ENCODE results near the gene HPGDS. TPM values are rescaled to one million over a fixed set of nuclear protein-coding genes. Genes with fewer than 3 reads are reported as not detected.
"Not testable (repeated sequence)": the region's sequence is repeated elsewhere in the genome, so short reads cannot be mapped to it uniquely, and the experiment has no call there.

HPGDS gene
- total RNA-seq, 4 donors from 2014 or later = 3.9 to 8.8 (median 5.0) TPM

- H3K36me3 ChIP-seq = no peaks in the 10 kb centered on the region
- TF ChIP-seq, protein P1, sequence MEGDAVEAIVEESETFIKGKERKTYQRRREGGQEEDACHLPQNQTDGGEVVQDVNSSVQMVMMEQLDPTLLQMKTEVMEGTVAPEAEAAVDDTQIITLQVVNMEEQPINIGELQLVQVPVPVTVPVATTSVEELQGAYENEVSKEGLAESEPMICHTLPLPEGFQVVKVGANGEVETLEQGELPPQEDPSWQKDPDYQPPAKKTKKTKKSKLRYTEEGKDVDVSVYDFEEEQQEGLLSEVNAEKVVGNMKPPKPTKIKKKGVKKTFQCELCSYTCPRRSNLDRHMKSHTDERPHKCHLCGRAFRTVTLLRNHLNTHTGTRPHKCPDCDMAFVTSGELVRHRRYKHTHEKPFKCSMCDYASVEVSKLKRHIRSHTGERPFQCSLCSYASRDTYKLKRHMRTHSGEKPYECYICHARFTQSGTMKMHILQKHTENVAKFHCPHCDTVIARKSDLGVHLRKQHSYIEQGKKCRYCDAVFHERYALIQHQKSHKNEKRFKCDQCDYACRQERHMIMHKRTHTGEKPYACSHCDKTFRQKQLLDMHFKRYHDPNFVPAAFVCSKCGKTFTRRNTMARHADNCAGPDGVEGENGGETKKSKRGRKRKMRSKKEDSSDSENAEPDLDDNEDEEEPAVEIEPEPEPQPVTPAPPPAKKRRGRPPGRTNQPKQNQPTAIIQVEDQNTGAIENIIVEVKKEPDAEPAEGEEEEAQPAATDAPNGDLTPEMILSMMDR (IDR thresholded peaks at IDR 0.05) = no peak
- no peak for TF ChIP-seq POLR2A (IDR thresholded peaks at IDR 0.05)
- no peaks in the 10 kb centered on the region for H3K27me3 ChIP-seq
- H3K27ac ChIP-seq = no peak overlapping the region
- no peaks in the 10 kb centered on the region for H3K9me3 ChIP-seq
- no peaks in the 10 kb centered on the region for H3K4me1 ChIP-seq
- DNase-seq = no peak
- no peak overlapping the region for H3K4me3 ChIP-seq
Observed at GRCh38 chr4:94341481-94342370, 910 bp downstream of the HPGDS start.

- H3K4me1 ChIP-seq = no peaks in the 10 kb centered on the region
- no peaks in the 10 kb centered on the region for H3K9me3 ChIP-seq
- TF ChIP-seq POLR2A (IDR thresholded peaks at IDR 0.05) = no peak
- no peak for DNase-seq
- H3K27me3 ChIP-seq = no peaks in the 10 kb centered on the region
- H3K27ac ChIP-seq = no peak overlapping the region
- H3K36me3 ChIP-seq = no peaks in the 10 kb centered on the region
- H3K4me3 ChIP-seq = no peak overlapping the region
Observed at GRCh38 chr4:94339779-94340178, 2.9 kb downstream of the HPGDS start.

- Histone ChIP-seq H3K27me3 (no peaks in the 10 kb centered on the region), H3K4me3 (no peak overlapping the region), H3K27ac (no peak overlapping the region), H3K4me1 (no peaks in the 10 kb centered on the region), H3K9me3 (no peaks in the 10 kb centered on the region), H3K36me3 (no peaks in the 10 kb centered on the region)
- no peak for DNase-seq
- TF ChIP-seq, protein P1 (IDR thresholded peaks at IDR 0.05) = no peak
- no peak for TF ChIP-seq POLR2A (IDR thresholded peaks at IDR 0.05)
Observed at GRCh38 chr4:94338681-94339351, 3.8 kb downstream of the HPGDS start.

DNA sequence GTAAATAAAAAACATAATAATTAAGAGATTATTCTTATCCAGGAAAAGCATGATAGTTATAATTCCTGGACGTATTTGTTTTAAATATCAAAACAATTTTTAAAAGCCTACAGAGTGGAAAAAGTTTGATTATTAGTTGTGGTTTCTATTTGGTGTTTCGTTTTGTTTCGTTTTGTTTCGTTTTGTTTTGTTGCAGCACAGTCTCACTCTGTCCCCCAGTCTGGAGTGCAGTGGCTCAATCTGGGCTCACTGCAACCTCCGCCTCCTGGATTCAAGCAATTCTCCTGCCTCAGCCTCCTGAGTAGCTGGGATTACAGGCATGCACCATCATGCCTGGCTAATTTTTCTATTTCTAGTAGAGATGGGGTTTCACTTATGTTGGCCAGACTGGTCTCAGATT is 5.8 kb downstream of the HPGDS start:
- H3K4me3 ChIP-seq, H3K36me3 ChIP-seq, H3K9me3 ChIP-seq, H3K4me1 ChIP-seq, H3K27ac ChIP-seq, DNase-seq, H3K27me3 ChIP-seq: not testable (repeated sequence)

DNA sequence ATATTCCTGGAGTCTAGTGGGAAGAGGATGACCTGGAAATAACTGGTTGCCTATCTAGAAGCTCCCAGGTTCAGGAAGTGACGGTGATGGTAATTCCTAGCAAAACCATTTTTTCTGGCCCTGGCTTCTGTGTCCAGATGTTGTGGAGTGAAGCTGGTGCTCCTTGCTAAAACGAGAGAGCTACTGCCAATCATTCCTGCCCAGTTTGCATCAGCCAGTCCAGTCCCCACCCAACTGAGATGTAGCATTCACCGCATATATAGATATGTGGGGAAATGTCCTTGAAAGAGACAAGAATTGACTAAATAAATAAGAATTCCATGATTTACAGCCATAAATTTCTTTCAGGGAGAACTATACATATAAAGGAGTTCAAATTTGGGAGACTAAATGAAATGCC is 6.3 kb downstream of the HPGDS start:
- H3K4me3 ChIP-seq = no peak overlapping the region
- TF ChIP-seq POLR2A (IDR thresholded peaks at IDR 0.05) = no peak
- TF ChIP-seq, protein P1 (IDR thresholded peaks at IDR 0.05) = no peak
- H3K9me3 ChIP-seq = no peaks in the 10 kb centered on the region
- no peaks in the 10 kb centered on the region for H3K36me3 ChIP-seq
- DNase-seq = no peak
- H3K4me1 ChIP-seq = no peaks in the 10 kb centered on the region
- no peak overlapping the region for H3K27ac ChIP-seq
- H3K27me3 ChIP-seq = no peaks in the 10 kb centered on the region

DNA sequence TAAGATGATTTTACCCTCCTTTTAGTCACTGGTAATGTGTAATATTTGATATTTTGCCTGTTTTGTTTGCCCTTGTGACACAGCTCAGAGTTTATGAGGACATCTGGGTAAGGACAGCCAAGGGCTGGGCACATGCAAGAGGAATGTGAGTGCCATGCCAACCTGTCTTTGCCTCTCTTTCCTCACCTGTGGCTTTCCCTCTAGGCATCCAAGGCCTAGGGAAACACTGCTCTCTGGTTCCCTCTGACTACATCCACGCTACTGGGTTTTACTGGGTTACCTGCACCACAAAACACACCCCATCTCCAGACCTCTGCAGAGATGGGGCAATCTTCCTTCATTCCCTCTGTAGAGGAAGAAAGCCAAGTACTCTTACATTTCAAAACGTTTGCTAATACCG is 7.7 kb downstream of the HPGDS start:
- no peaks in the 10 kb centered on the region for H3K9me3 ChIP-seq
- no peak for DNase-seq
- H3K27me3 ChIP-seq = no peaks in the 10 kb centered on the region
- H3K36me3 ChIP-seq = no peaks in the 10 kb centered on the region
- no peak overlapping the region for H3K27ac ChIP-seq
- TF ChIP-seq, protein P1 (IDR thresholded peaks at IDR 0.05) = no peak
- no peak for TF ChIP-seq POLR2A (IDR thresholded peaks at IDR 0.05)
- no peak overlapping the region for H3K4me3 ChIP-seq
- H3K4me1 ChIP-seq = no peaks in the 10 kb centered on the region

All from Peyer's patch (tissue), 4 donors.